Activated naive CD8-positive, alpha-beta T cell treated with anti-CD3 and anti-CD28 coated beads, Interleukin-2, amount 50 U/mL, for 24 hours (primary cell): ENCODE results near the gene ZNF239.
"Not testable (repeated sequence)": the region's sequence is repeated elsewhere in the genome, so short reads cannot be mapped to it uniquely, and the experiment has no call there.

ENCODE experiments used
- ATAC-seq: fragments of 150-1000 bp; cut with Tn5 transposase; one replicate; pipeline ENCODE4 v1.10.0; 2021
- DNase-seq: peaks from one replicate; pipeline ENCODE4 v3.0.0; 2021
- H3K27ac Mint-ChIP-seq: one replicate; pipeline ENCODE4 v1.8.0; 2021; ENCODE audit warnings: mild to moderate bottlenecking, mixed read lengths
- H3K27me3 Mint-ChIP-seq: one replicate; pipeline ENCODE4 v1.8.0; 2021; ENCODE audit warnings: mixed read lengths
- H3K36me3 Mint-ChIP-seq: one replicate; pipeline ENCODE4 v1.8.0; 2021; ENCODE audit warnings: low read depth, mixed read lengths
- H3K4me1 Mint-ChIP-seq: one replicate; pipeline ENCODE4 v1.8.0; 2021; ENCODE audit warnings: mixed read lengths
- H3K4me3 Mint-ChIP-seq: one replicate; pipeline ENCODE4 v1.8.0; 2021; ENCODE audit warnings: mild to moderate bottlenecking, moderate library complexity, mixed read lengths
- H3K9me3 Mint-ChIP-seq: one replicate; pipeline ENCODE4 v1.8.0; 2021; ENCODE audit warnings: mixed read lengths

Gene ZNF239

GRCh38 chr10:43594944-43595589 lies 20.7 kb upstream of the ZNF239 start:
- H3K4me1 Mint-ChIP-seq, result peaks cover 28% of the 10 kb centered on the region
- DNase-seq, result peak; percentile 48
- H3K27ac Mint-ChIP-seq, result peak overlapping the region; percentile 84
- H3K27me3 Mint-ChIP-seq, result no peaks in the 10 kb centered on the region
- ATAC-seq, result peak; percentile 84
- peaks cover 2% of the 10 kb centered on the region for H3K36me3 Mint-ChIP-seq
- H3K9me3 Mint-ChIP-seq, result peaks cover 18% of the 10 kb centered on the region
- H3K4me3 Mint-ChIP-seq, result peak overlapping the region; percentile 75

GRCh38 chr10:43591303-43591904 lies 17.0 kb upstream of the ZNF239 start:
- Mint-ChIP-seq H3K27me3 (peaks cover 3% of the 10 kb centered on the region), H3K4me1 (peaks cover 23% of the 10 kb centered on the region), H3K27ac (no peak overlapping the region), H3K36me3 (peaks cover 2% of the 10 kb centered on the region), H3K9me3 (peaks cover 18% of the 10 kb centered on the region), H3K4me3 (no peak overlapping the region)
- no peak for DNase-seq
- ATAC-seq, result no peak

DNA sequence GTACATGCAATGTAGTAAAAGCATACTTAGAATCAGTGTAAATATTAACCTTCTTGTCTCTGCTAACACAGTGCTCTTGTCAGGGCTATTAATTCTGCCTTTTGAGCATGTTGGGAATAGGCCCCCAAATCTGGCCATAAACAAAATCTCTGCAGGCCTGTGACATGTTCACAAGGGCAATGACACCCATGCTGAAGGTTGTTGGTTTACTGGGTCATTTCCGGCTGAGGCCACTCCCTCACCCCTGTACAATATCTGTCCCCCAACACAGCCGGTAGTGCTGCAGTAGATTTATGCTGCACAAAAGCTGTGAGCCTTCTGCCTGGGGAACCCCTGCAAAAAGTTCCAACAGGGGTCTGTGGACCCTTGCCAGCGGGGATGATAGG lies 12.3 kb upstream of the ZNF239 start:
- not testable (repeated sequence) for H3K27me3 Mint-ChIP-seq, DNase-seq, H3K36me3 Mint-ChIP-seq, H3K4me1 Mint-ChIP-seq, H3K27ac Mint-ChIP-seq, ATAC-seq, H3K9me3 Mint-ChIP-seq, H3K4me3 Mint-ChIP-seq

GRCh38 chr10:43585981-43586729 lies 11.7 kb upstream of the ZNF239 start:
- H3K9me3 Mint-ChIP-seq, result peaks cover 3% of the 10 kb centered on the region
- H3K27me3 Mint-ChIP-seq, result peaks cover 3% of the 10 kb centered on the region
- H3K4me1 Mint-ChIP-seq, result peaks cover 8% of the 10 kb centered on the region
- H3K4me3 Mint-ChIP-seq, result no peak overlapping the region
- ATAC-seq (no peak), DNase-seq (no peak)
- H3K36me3 Mint-ChIP-seq, result no peaks in the 10 kb centered on the region
- H3K27ac Mint-ChIP-seq, result no peak overlapping the region

- H3K27ac Mint-ChIP-seq, result no peak overlapping the region
- H3K27me3 Mint-ChIP-seq, result peaks cover 3% of the 10 kb centered on the region
- no peak overlapping the region for H3K4me3 Mint-ChIP-seq
- no peaks in the 10 kb centered on the region for H3K36me3 Mint-ChIP-seq
- peaks cover 8% of the 10 kb centered on the region for H3K4me1 Mint-ChIP-seq
- no peak for DNase-seq
- H3K9me3 Mint-ChIP-seq, result peaks cover 4% of the 10 kb centered on the region
- no peak for ATAC-seq
These were observed 10.6 kb upstream of the ZNF239 start for GRCh38 chr10:43585046-43585445.

GRCh38 chr10:43584051-43584450 lies 9.6 kb upstream of the ZNF239 start:
- H3K9me3 Mint-ChIP-seq, result peaks cover 4% of the 10 kb centered on the region
- ATAC-seq (no peak), DNase-seq (no peak)
- no peaks in the 10 kb centered on the region for H3K27me3 Mint-ChIP-seq
- H3K4me3 Mint-ChIP-seq, result no peak overlapping the region
- H3K27ac Mint-ChIP-seq, result no peak overlapping the region
- H3K4me1 Mint-ChIP-seq, result peaks cover 8% of the 10 kb centered on the region
- no peaks in the 10 kb centered on the region for H3K36me3 Mint-ChIP-seq

DNA sequence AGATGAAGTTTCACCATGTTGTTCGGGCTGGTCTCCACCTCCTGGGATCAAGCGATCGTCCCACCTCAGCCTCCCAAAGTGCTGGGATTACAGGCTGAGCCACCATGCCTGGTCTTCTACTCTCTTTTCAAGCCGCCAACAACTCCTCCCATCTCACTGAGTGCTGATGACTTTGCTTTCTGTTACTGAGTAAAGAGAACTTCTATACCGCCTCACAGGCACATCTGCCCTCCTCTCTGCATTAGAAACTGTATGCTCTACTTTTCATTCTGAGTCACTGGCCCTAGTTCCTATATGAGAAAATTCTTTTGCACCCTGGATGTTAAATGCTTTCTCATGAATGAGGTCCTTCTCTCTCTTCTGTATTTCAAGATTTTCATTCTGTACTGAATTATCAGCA lies 2.2 kb upstream of the ZNF239 start:
- H3K9me3 Mint-ChIP-seq, result peaks cover 50% of the 10 kb centered on the region
- peaks cover 40% of the 10 kb centered on the region for H3K36me3 Mint-ChIP-seq
- DNase-seq, result no peak
- peaks cover 44% of the 10 kb centered on the region for H3K4me1 Mint-ChIP-seq
- H3K27ac Mint-ChIP-seq, result no peak overlapping the region
- no peaks in the 10 kb centered on the region for H3K27me3 Mint-ChIP-seq
- H3K4me3 Mint-ChIP-seq, result no peak overlapping the region
- no peak for ATAC-seq

DNA sequence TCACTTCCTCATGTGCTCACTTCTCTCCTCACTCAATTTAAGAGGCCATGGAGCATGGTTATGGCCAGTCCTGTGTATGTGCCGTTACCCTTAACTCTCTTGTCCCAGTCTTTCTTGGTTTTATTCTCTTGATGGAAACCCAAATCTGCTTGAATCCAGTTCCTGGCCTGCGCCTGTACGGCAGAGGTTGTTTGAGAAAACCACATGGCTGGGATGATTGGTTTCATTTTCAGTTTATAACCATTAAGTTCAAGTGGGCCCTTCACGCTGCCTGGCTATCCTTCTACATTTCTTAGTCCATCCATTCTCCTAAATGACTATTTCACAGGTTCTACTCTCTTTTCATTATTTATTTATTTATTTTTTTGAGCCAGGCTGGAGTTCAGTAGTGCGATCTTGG lies 1.6 kb upstream of the ZNF239 start:
- H3K36me3 Mint-ChIP-seq, result peaks cover 42% of the 10 kb centered on the region
- peaks cover 49% of the 10 kb centered on the region for H3K4me1 Mint-ChIP-seq
- no peak overlapping the region for H3K27ac Mint-ChIP-seq
- H3K4me3 Mint-ChIP-seq, result peak overlapping the region; percentile 7
- ATAC-seq (no peak), DNase-seq (no peak)
- peaks cover 50% of the 10 kb centered on the region for H3K9me3 Mint-ChIP-seq
- H3K27me3 Mint-ChIP-seq, result no peaks in the 10 kb centered on the region

DNA sequence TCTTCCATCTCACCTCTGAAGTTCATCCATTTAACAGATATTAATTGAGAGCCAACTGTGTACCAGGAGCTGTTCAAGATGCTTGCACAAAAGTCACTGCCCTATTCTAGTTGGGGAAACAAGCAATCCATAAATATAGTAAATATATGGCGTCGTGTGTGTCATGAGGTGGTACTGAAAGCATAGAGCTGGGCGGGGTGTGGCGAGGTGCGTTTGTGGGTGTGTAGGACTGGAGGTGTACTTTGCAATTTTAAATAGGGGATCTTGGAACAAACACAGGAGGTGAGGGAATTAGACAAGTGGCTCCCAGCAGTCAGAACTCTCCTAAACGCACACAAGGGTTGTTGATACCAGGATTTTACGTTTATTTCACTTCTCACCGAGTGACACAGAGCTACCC lies 490 bp upstream of the ZNF239 start:
- peaks cover 50% of the 10 kb centered on the region for H3K9me3 Mint-ChIP-seq
- no peaks in the 10 kb centered on the region for H3K27me3 Mint-ChIP-seq
- H3K27ac Mint-ChIP-seq, result peak overlapping the region; percentile 71
- ATAC-seq (no peak), DNase-seq (no peak)
- H3K36me3 Mint-ChIP-seq, result peaks cover 49% of the 10 kb centered on the region
- H3K4me3 Mint-ChIP-seq, result peak overlapping the region; percentile 73
- peaks cover 51% of the 10 kb centered on the region for H3K4me1 Mint-ChIP-seq

GRCh38 chr10:43573250-43574000 lies 991 bp downstream of the ZNF239 start:
- peaks cover 48% of the 10 kb centered on the region for H3K9me3 Mint-ChIP-seq
- H3K27ac Mint-ChIP-seq, result peak overlapping the region; percentile 71
- DNase-seq, result no peak
- no peaks in the 10 kb centered on the region for H3K27me3 Mint-ChIP-seq
- H3K4me3 Mint-ChIP-seq, result peak overlapping the region; percentile 74
- H3K4me1 Mint-ChIP-seq, result peaks cover 51% of the 10 kb centered on the region
- peaks cover 49% of the 10 kb centered on the region for H3K36me3 Mint-ChIP-seq
- ATAC-seq, result no peak

- no peak for ATAC-seq
- Mint-ChIP-seq H3K27me3 (no peaks in the 10 kb centered on the region), H3K4me3 (no peak overlapping the region), H3K4me1 (peaks cover 43% of the 10 kb centered on the region), H3K9me3 (peaks cover 25% of the 10 kb centered on the region), H3K36me3 (peaks cover 60% of the 10 kb centered on the region), H3K27ac (no peak overlapping the region)
- DNase-seq, result no peak
These were observed 3.4 kb downstream of the ZNF239 start for GRCh38 chr10:43570971-43571370.

DNA sequence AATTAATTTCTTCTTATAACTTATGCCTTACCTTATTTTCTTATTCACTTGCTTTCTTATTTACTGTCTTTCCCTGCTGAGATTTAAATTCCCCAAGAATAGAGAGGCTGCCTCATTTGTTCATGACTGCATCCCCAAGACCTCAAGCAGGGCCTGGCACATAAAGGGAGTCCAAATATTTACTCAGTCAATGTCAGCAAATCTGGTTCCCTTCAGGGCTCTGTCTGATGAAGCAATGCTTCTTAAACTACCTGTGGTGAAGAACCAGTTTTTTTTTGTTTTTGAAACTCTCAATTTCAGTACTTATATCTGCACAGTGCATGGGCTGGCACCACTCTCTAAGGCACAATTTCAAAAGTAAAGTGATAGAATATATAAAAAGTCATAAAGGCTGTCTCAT lies 4.7 kb downstream of the ZNF239 start:
- Mint-ChIP-seq H3K4me1 (peaks cover 30% of the 10 kb centered on the region), H3K4me3 (no peak overlapping the region), H3K9me3 (peaks cover 12% of the 10 kb centered on the region), H3K27ac (no peak overlapping the region), H3K36me3 (peaks cover 59% of the 10 kb centered on the region), H3K27me3 (no peaks in the 10 kb centered on the region)
- ATAC-seq (no peak), DNase-seq (no peak)

- no peak overlapping the region for H3K27ac Mint-ChIP-seq
- peaks cover 78% of the 10 kb centered on the region for H3K36me3 Mint-ChIP-seq
- ATAC-seq (no peak), DNase-seq (no peak)
- H3K9me3 Mint-ChIP-seq, result peaks cover 78% of the 10 kb centered on the region
- no peaks in the 10 kb centered on the region for H3K4me1 Mint-ChIP-seq
- no peaks in the 10 kb centered on the region for H3K27me3 Mint-ChIP-seq
- no peak overlapping the region for H3K4me3 Mint-ChIP-seq
These were observed 17.2 kb downstream of the ZNF239 start for GRCh38 chr10:43557214-43557613.

DNA sequence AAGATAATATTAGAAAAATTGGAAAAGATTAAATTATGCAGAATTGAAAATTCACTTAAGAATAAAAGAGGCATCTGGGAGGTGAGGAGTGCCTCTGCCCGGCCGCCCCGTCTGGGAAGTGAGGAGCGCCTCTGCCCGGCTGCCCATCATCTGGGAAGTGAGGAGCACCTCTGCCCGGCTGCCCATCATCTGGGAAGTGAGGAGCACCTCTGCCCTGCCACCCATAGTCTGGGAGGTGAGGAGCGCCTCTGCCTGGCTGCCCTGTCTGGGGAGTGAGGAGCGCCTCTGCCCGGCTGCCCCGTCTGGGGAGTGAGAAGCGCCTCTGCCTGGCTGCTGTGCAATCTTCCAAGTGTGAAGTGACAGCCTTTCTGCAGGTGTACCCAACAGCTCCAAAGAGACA lies 30.7 kb downstream of the ZNF239 start:
- DNase-seq, H3K27me3 Mint-ChIP-seq, H3K4me1 Mint-ChIP-seq, H3K27ac Mint-ChIP-seq, ATAC-seq, H3K4me3 Mint-ChIP-seq, H3K36me3 Mint-ChIP-seq: not testable (repeated sequence)
- peaks cover 26% of the 10 kb centered on the region for H3K9me3 Mint-ChIP-seq
